ENCODE measurements around the gene MOB3A. TPM values are rescaled to one million over a fixed set of nuclear protein-coding genes. Genes with fewer than 3 reads are reported as not detected.

MOB3A gene
- total and polyA plus RNA-seq, 2 of the 8 experiments (the other 6 are each of a cell fraction or from before 2014, with no cell fraction given) = 9.2 to 9.6 TPM

DNA sequence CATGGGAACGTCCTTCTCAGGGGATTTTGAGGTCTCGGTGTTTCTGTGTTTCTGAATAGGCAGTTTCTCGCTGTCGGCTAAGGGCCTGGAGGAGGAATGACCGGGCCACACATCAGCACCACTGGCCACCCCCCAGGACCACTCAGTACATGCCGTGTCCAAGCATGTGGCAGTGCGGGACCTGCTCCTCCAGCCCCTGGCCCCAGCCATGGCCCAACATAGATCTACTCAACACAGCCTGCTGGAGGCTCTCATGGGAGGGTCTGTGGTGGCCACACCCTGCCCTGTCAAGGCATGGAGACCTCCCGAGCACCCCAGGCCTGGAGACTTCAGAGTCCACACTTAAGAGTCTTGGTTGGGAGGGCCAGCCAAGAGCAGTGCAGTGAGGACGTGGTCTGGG is 18.1 kb upstream of the MOB3A start:
- Histone ChIP-seq H3K9me3 (ENCODE audit: insufficient read depth in 2 of 2, low read depth in 1 of 2, low read length in 1 of 2) (no peaks in the 10 kb centered on the region), H3K4ac (replicated peaks; ENCODE audit: insufficient read length, low read depth, low read length) (no peak overlapping the region), H3K56ac (replicated peaks; ENCODE audit: insufficient read length, low read depth, low read length) (no peak overlapping the region), H3K4me1 (replicated peaks in 1 of 4; ENCODE audit: control insufficient read depth in 3 of 4, insufficient read depth in 4 of 4, low read length in 3 of 4) (no peaks in the 10 kb centered on the region), H4K20me1 (replicated peaks in 1 of 2; ENCODE audit: control insufficient read depth in 1 of 2, insufficient read depth in 2 of 2, low read length in 2 of 2) (peaks cover 9 to 23% of the 10 kb centered on the region in 2 experiments), H3K14ac (ENCODE audit: insufficient read length) (no peak overlapping the region), H2BK12ac (ENCODE audit: low read depth, low read length) (no peak overlapping the region), H3K4me3 (ENCODE audit: extremely low read depth in 1 of 4, insufficient read depth in 2 of 4, low read depth in 3 of 4, low read length in 4 of 4) (no peak overlapping the region), H3K9ac (replicated peaks in 1 of 4; ENCODE audit: extremely low read depth in 1 of 4, low read depth in 3 of 4, low read length in 3 of 4) (no peak overlapping the region), H2BK15ac (ENCODE audit: low read length) (no peak overlapping the region), H2AFZ (ENCODE audit: low read length) (no peak overlapping the region), H2BK5ac (ENCODE audit: low read depth, low read length) (no peak overlapping the region), H4K91ac (replicated peaks; ENCODE audit: insufficient read length, low read length) (no peak overlapping the region), H2BK120ac (replicated peaks; ENCODE audit: low read depth, low read length) (no peak overlapping the region), H2BK20ac (ENCODE audit: low read length) (no peak overlapping the region), H3K27me3 (replicated peaks in 1 of 4; ENCODE audit: control insufficient read depth in 3 of 4, extremely low read depth in 1 of 4, insufficient read depth in 3 of 4, low read length in 3 of 4) (no peaks in the 10 kb centered on the region), H3K36me3 (ENCODE audit: control insufficient read depth in 2 of 4, insufficient read depth in 4 of 4, low read length in 3 of 4) (peaks cover 61 to 98% (median 90%) of the 10 kb centered on the region in 4 experiments), H3K27ac (ENCODE audit: low read depth, low read length) (no peak overlapping the region), H3K79me2 (ENCODE audit: control insufficient read depth in 1 of 2, insufficient read depth in 2 of 2, low read length in 2 of 2) (no peaks in the 10 kb centered on the region), H4K5ac (ENCODE audit: insufficient read length, low read depth, low read length) (no peak overlapping the region), H3K23ac (ENCODE audit: insufficient read length) (no peak overlapping the region), H4K8ac (ENCODE audit: extremely low read depth, insufficient read depth, low read length) (no peak overlapping the region), H3K79me1 (ENCODE audit: low read depth, low read length) (no peaks in the 10 kb centered on the region; the same call in none of the 2 replicates), H3K4me2 (ENCODE audit: insufficient read depth in 1 of 2, low read depth in 2 of 2, low read length in 2 of 2) (no peak overlapping the region), H3K23me2 (ENCODE audit: low read depth, low read length) (no peaks in the 10 kb centered on the region), H2AK5ac (ENCODE audit: low read depth, low read length) (no peak overlapping the region), H3K18ac (ENCODE audit: extremely low read depth, low read length) (no peak overlapping the region)
- 100% methylated on average over 7 of the region's 9 CpGs; no CpG with 5 or more reads in 1 of the 2 experiments for WGBS, 2 experiments (ENCODE audit: extremely low coverage in 1 of 2, insufficient coverage in 1 of 2, insufficient read length in 1 of 2, insufficient replicate concordance in 2 of 2, low coverage in 1 of 2, low lambda C conversion rate in 2 of 2, missing lambda C conversion rate in 1 of 2)
- DNase-seq (ENCODE audit: low read depth in 1 of 2, low spot score in 2 of 2) = no peak
- TF ChIP-seq ATF2 (IDR thresholded peaks at IDR 0.05; ENCODE audit: low read length) = no peak
- no peak for TF ChIP-seq CBX5 (IDR thresholded peaks at IDR 0.05; ENCODE audit: low read depth, low read length)
- no peak for TF ChIP-seq NANOG (IDR thresholded peaks at IDR 0.05; ENCODE audit: insufficient read depth, low read depth, low read length, poor library complexity, severe bottlenecking)
- ChIA-PET CTCF (ENCODE audit: partially characterized antibody) (interaction anchor here (1.0 kb wide), 1 partner anchor 35 kb away, joined by 3 read pairs; no protein-coding TSS in a partner anchor), POLR2A (ENCODE audit: partially characterized antibody) (no interaction called here)
- FAIRE-seq = no peak

All from H1 (cell line).